Measurements from ENCODE around the gene ANKRD24.

DNA sequence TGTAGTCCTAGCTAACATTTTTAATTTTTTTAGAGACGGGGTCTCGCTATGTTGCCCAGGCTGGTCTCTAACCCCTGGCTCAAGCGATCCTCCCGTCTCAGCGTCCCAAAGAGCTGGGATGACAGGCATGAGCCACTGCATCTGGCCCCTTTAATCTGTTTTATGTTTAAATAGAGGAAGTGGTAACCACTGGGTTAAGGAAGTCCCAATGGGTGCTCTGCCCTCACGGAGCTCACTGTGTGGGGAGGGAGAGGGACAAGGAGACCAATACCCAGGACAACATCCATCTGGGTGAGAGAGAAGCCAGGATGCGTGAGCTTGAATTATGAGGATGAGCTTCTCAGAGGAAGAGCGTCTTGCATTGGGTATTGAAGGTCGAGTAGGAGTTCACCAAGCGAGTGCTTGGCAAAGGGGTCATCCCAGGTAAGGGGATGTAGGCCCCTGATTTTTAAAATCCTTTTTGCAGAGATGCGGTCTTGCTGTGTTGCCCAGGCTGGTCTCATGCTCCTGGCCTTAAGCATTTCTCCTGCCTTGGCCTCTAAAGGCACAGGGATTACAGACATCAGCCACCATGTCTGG lies 78.2 kb downstream of the ANKRD24 start:
- TF ChIP-seq, protein P1, sequence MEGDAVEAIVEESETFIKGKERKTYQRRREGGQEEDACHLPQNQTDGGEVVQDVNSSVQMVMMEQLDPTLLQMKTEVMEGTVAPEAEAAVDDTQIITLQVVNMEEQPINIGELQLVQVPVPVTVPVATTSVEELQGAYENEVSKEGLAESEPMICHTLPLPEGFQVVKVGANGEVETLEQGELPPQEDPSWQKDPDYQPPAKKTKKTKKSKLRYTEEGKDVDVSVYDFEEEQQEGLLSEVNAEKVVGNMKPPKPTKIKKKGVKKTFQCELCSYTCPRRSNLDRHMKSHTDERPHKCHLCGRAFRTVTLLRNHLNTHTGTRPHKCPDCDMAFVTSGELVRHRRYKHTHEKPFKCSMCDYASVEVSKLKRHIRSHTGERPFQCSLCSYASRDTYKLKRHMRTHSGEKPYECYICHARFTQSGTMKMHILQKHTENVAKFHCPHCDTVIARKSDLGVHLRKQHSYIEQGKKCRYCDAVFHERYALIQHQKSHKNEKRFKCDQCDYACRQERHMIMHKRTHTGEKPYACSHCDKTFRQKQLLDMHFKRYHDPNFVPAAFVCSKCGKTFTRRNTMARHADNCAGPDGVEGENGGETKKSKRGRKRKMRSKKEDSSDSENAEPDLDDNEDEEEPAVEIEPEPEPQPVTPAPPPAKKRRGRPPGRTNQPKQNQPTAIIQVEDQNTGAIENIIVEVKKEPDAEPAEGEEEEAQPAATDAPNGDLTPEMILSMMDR (IDR thresholded peaks at IDR 0.05): no peak
- TF ChIP-seq POLR2A (IDR thresholded peaks at IDR 0.05) (no peak), POLR2AphosphoS5 (IDR thresholded peaks at IDR 0.05) (no peak)
